Activated naive CD4-positive, alpha-beta T cell treated with anti-CD3 and anti-CD28 coated beads for 36 hours (primary cell): ENCODE data around the gene MAGI2. TPM values are rescaled to one million over a fixed set of nuclear protein-coding genes. Genes with fewer than 3 reads are reported as not detected.

ENCODE experiments used
- CTCF ChIA-PET: fragments of 350-600 bp; sonication (Branson Sonifier 250); formaldehyde crosslinking; loops from one replicate; lab custom pipeline; 2021; ENCODE audit warnings: antibody characterized with exemption; lab: Charles Lee
- DNase-seq: peaks from one replicate; pipeline ENCODE4 v3.0.0-alpha.2; 2020
- H3K27ac Mint-ChIP-seq: one replicate; pipeline ENCODE4 v1.8.0; 2021; ENCODE audit warnings: mild to moderate bottlenecking, mixed read lengths
- H3K27me3 Mint-ChIP-seq: one replicate; pipeline ENCODE4 v1.8.0; 2021; ENCODE audit warnings: low read depth, mixed read lengths
- H3K36me3 Mint-ChIP-seq: one replicate; pipeline ENCODE4 v1.8.0; 2021; ENCODE audit warnings: low read depth, mixed read lengths
- H3K4me1 Mint-ChIP-seq: one replicate; pipeline ENCODE4 v1.8.0; 2021; ENCODE audit warnings: low read depth, mixed read lengths
- H3K4me3 Mint-ChIP-seq: one replicate; pipeline ENCODE4 v1.8.0; 2021; ENCODE audit warnings: mild to moderate bottlenecking, moderate library complexity, mixed read lengths
- H3K9me3 Mint-ChIP-seq: one replicate; pipeline ENCODE4 v1.8.0; 2021; ENCODE audit warnings: mixed read lengths
- intact Hi-C: fragments of 100-400 bp; cut with micrococcal nuclease; formaldehyde crosslinking; loops from one replicate; pipeline ENCODE4 v1.15.1; 2023
- total RNA-seq, 2 experiments: library from RNA; stranded (reverse); gene quantifications; one replicate each; pipeline ENCODE4 v1.2.3, GENCODE V29; 2021

Gene MAGI2
- total RNA-seq, 2 experiments from 2014 or later: 0.07 to 0.19 TPM

GRCh38 chr7:78895393-78895792 lies 558.1 kb downstream of the MAGI2 start:
- no peak overlapping the region for H3K4me3 Mint-ChIP-seq
- no peaks in the 10 kb centered on the region for H3K4me1 Mint-ChIP-seq
- H3K36me3 Mint-ChIP-seq: no peaks in the 10 kb centered on the region
- no peaks in the 10 kb centered on the region for H3K27me3 Mint-ChIP-seq
- H3K9me3 Mint-ChIP-seq: peaks cover 10% of the 10 kb centered on the region
- DNase-seq: no peak
- no peak overlapping the region for H3K27ac Mint-ChIP-seq
- CTCF ChIA-PET: no interaction called here
- intact Hi-C loops: no loop called here

- Mint-ChIP-seq H3K27me3 (no peaks in the 10 kb centered on the region), H3K4me3 (no peak overlapping the region), H3K4me1 (no peaks in the 10 kb centered on the region), H3K27ac (no peak overlapping the region), H3K36me3 (no peaks in the 10 kb centered on the region), H3K9me3 (peaks cover 13% of the 10 kb centered on the region)
- DNase-seq: no peak
- CTCF ChIA-PET: no interaction called here
- intact Hi-C loops: no loop called here
Observed at GRCh38 chr7:78879206-78879605, 574.3 kb downstream of the MAGI2 start.

GRCh38 chr7:78873117-78873516 lies 580.4 kb downstream of the MAGI2 start:
- Mint-ChIP-seq H3K4me3 (no peak overlapping the region), H3K27ac (no peak overlapping the region), H3K4me1 (no peaks in the 10 kb centered on the region), H3K36me3 (no peaks in the 10 kb centered on the region), H3K27me3 (no peaks in the 10 kb centered on the region), H3K9me3 (peaks cover 6% of the 10 kb centered on the region)
- DNase-seq: no peak
- intact Hi-C loops: no loop called here
- CTCF ChIA-PET: no interaction called here

DNA sequence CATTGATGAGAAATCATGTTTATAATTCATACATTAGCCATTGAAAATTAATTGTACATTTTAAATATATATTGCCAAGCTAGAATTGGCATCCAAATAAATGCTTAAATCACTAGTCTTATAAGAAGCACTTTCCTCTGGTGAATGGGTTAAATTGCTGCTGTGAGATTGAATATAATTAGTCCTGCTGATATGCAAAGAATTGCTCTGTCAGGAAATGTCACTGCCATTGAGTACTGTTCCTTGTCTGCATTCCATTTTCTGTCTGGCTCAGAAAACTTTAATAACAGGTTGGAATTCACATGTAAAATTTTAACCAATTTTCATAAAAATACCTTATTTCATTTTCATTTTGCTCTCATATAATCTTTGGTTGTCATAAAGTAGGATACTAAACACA lies 589.1 kb downstream of the MAGI2 start:
- Mint-ChIP-seq H3K4me1 (no peaks in the 10 kb centered on the region), H3K27me3 (no peaks in the 10 kb centered on the region), H3K9me3 (peaks cover 5% of the 10 kb centered on the region), H3K27ac (no peak overlapping the region), H3K4me3 (no peak overlapping the region), H3K36me3 (no peaks in the 10 kb centered on the region)
- no peak for DNase-seq
- intact Hi-C loops: no loop called here
- CTCF ChIA-PET: no interaction called here

DNA sequence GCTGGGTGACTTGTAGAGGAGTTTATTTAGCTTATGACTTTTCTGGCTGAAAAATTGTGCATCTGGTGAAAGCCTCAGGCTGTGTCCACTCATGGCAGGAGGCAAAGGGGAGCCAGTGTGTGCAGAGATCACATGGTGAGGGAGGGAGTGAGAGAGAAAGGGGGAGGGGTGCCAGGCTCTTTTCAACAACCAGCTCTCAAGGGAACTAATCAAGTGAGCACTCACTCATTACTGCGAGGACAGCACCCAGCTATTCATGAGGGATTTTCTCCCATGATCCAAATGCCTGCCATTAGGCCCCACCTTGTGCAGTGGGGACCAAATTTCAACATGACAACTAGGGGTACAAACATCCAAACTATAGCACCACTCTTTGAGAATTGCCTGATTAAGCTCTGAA lies 590.2 kb downstream of the MAGI2 start:
- no peaks in the 10 kb centered on the region for H3K27me3 Mint-ChIP-seq
- H3K4me1 Mint-ChIP-seq: no peaks in the 10 kb centered on the region
- peaks cover 8% of the 10 kb centered on the region for H3K9me3 Mint-ChIP-seq
- no peak overlapping the region for H3K27ac Mint-ChIP-seq
- CTCF ChIA-PET: no interaction called here
- intact Hi-C loops: no loop called here
- no peaks in the 10 kb centered on the region for H3K36me3 Mint-ChIP-seq
- H3K4me3 Mint-ChIP-seq: no peak overlapping the region
- no peak for DNase-seq

- Mint-ChIP-seq H3K27ac (no peak overlapping the region), H3K9me3 (peaks cover 7% of the 10 kb centered on the region), H3K27me3 (no peaks in the 10 kb centered on the region), H3K4me1 (no peaks in the 10 kb centered on the region), H3K4me3 (no peak overlapping the region), H3K36me3 (no peaks in the 10 kb centered on the region)
- CTCF ChIA-PET: no interaction called here
- no peak for DNase-seq
- intact Hi-C loops: no loop called here
Observed at GRCh38 chr7:78862411-78862900, 591.0 kb downstream of the MAGI2 start.

GRCh38 chr7:78852951-78853350 lies 600.5 kb downstream of the MAGI2 start:
- CTCF ChIA-PET: no interaction called here
- no peak for DNase-seq
- H3K27me3 Mint-ChIP-seq: no peaks in the 10 kb centered on the region
- intact Hi-C loops: no loop called here
- no peaks in the 10 kb centered on the region for H3K4me1 Mint-ChIP-seq
- no peaks in the 10 kb centered on the region for H3K36me3 Mint-ChIP-seq
- H3K27ac Mint-ChIP-seq: no peak overlapping the region
- peaks cover 7% of the 10 kb centered on the region for H3K9me3 Mint-ChIP-seq
- no peak overlapping the region for H3K4me3 Mint-ChIP-seq

DNA sequence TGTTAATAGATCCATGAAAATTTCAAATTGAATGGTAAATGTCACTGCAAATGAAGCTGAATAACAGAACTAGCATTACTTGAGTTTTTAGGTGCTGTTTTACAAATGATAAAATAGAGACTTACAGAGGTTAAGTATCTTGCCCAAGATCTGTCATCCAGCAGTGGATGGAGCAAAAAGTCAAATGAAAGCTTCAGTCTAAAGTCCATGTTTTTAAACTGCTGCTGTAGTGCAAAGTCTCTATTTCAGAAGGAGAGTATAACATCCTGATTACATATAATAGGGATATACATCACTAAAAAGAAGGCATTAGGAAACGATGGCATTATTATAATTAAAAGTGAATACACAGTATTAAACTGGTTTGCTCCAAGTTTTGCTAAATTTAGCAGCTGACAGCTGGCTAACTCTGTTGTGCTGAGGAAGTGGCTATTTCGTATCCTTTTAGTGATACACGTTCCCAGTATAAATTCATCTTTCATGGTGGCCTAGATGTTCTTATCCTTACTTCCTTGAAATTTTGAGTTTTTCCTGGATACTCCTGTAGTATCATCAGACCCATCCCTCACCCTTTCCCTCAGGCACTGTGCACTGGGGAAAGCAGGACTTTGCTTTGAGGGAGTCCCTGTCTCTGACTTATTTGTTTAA lies 603.2 kb downstream of the MAGI2 start:
- no peaks in the 10 kb centered on the region for H3K27me3 Mint-ChIP-seq
- H3K9me3 Mint-ChIP-seq: peaks cover 8% of the 10 kb centered on the region

GRCh38 chr7:78845155-78845554 lies 608.3 kb downstream of the MAGI2 start:
- intact Hi-C loops: no loop called here
- CTCF ChIA-PET: no interaction called here
- H3K27ac Mint-ChIP-seq: no peak overlapping the region
- DNase-seq: no peak
- no peaks in the 10 kb centered on the region for H3K27me3 Mint-ChIP-seq
- no peaks in the 10 kb centered on the region for H3K4me1 Mint-ChIP-seq
- peaks cover 5% of the 10 kb centered on the region for H3K9me3 Mint-ChIP-seq
- no peak overlapping the region for H3K4me3 Mint-ChIP-seq
- no peaks in the 10 kb centered on the region for H3K36me3 Mint-ChIP-seq

More for the DNA sequence above, 603.2 kb downstream of the MAGI2 start:
- CTCF ChIA-PET: no interaction called here
- no peaks in the 10 kb centered on the region for H3K4me1 Mint-ChIP-seq
- H3K36me3 Mint-ChIP-seq: no peaks in the 10 kb centered on the region
- H3K27ac Mint-ChIP-seq: no peak overlapping the region
- intact Hi-C loops: no loop called here
- no peak for DNase-seq
- no peak overlapping the region for H3K4me3 Mint-ChIP-seq

- H3K36me3 Mint-ChIP-seq: no peaks in the 10 kb centered on the region
- intact Hi-C loops: no loop called here
- H3K27me3 Mint-ChIP-seq: no peaks in the 10 kb centered on the region
- no peak overlapping the region for H3K4me3 Mint-ChIP-seq
- CTCF ChIA-PET: no interaction called here
- peaks cover 8% of the 10 kb centered on the region for H3K9me3 Mint-ChIP-seq
- no peaks in the 10 kb centered on the region for H3K4me1 Mint-ChIP-seq
- no peak for DNase-seq
- H3K27ac Mint-ChIP-seq: no peak overlapping the region
Observed at GRCh38 chr7:78842068-78842467, 611.4 kb downstream of the MAGI2 start.

GRCh38 chr7:78835897-78836296 lies 617.6 kb downstream of the MAGI2 start:
- H3K36me3 Mint-ChIP-seq: no peaks in the 10 kb centered on the region
- H3K4me3 Mint-ChIP-seq: no peak overlapping the region
- no peaks in the 10 kb centered on the region for H3K4me1 Mint-ChIP-seq
- no peak overlapping the region for H3K27ac Mint-ChIP-seq
- no peak for DNase-seq
- intact Hi-C loops: no loop called here
- no peaks in the 10 kb centered on the region for H3K27me3 Mint-ChIP-seq
- peaks cover 9% of the 10 kb centered on the region for H3K9me3 Mint-ChIP-seq
- CTCF ChIA-PET: no interaction called here

DNA sequence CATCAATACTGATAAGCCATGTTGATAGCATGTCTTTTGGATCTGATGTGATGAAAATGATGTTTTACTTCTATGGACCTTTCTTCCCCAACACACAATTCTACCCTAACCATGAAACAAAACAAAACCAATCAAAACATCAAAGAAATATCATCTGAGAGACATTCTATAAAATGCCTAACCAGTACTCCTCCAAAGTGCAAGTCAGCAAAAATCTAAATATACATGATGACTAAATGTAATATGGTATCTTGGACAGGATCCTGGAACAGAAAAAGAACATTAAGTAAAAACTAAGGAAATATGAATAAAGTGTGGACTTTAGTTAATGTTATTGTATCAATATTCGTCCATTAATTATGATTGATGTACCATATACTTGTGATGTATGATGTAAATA lies 625.1 kb downstream of the MAGI2 start:
- Mint-ChIP-seq H3K4me1 (no peaks in the 10 kb centered on the region), H3K36me3 (no peaks in the 10 kb centered on the region), H3K4me3 (no peak overlapping the region), H3K27ac (no peak overlapping the region), H3K27me3 (no peaks in the 10 kb centered on the region), H3K9me3 (peaks cover 12% of the 10 kb centered on the region)
- intact Hi-C loops: no loop called here
- DNase-seq: no peak
- CTCF ChIA-PET: no interaction called here

DNA sequence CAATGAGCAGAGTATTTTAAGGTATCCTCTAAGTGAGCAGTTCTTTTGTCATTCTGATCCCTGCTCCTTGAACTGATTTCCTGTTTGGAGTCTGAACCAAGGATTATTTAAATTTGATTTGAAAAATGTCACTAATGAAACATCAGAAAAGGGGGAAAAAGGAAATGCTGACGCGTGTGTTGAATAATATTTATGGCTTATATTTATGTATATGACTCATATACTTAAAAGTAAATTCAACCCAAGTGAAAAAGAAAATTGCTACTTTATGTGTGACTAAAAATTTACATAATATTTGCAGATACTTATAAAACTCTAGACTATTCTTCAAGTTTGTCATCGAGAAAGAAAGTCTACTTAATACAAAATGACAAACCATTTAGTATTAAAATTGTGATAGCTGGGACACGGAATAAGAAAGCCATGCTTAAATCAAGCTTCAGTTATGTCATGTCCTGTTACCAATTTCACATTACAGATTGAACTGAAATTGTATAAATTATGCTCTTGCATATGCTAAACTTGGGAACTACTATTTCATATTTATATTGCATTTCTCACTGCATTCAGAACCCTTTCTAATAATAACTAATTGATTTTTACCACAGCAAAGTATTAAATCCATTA lies 649.9 kb downstream of the MAGI2 start:
- Mint-ChIP-seq H3K4me1 (no peaks in the 10 kb centered on the region), H3K9me3 (peaks cover 2% of the 10 kb centered on the region), H3K36me3 (no peaks in the 10 kb centered on the region), H3K4me3 (no peak overlapping the region), H3K27me3 (no peaks in the 10 kb centered on the region), H3K27ac (no peak overlapping the region)
- CTCF ChIA-PET: no interaction called here
- no peak for DNase-seq
- intact Hi-C loops: no loop called here
